COLO829 (cell line): ENCODE measurements around the gene AIM2.
A peak's percentile ranks its signal among the peaks of the same experiment; 100 is the strongest.
"Not testable (repeated sequence)": the region's sequence is repeated elsewhere in the genome, so short reads cannot be mapped to it uniquely, and the experiment has no call there.

Source experiments
- DNase-seq: peaks from one replicate; pipeline ENCODE4 v3.0.0; 2012; ENCODE audit warnings: low spot score

Gene AIM2

DNA sequence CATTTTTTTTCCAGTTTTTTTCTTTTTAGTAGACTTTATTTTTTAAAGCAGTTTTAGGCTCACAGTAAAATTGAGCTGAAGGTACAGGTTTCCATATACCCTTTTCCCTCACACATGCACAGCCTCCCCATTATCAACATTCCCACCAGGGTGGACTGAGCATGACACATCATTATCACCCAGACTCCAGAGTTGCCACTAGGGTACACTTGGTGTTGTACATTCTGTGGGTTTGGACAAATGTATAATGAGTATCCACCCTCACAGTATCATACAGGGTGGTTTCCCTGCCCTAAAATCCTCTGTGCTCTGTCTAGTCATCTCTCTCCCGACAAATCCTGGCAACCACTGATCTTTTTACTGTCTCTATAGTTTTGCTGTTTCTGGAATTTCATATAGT, 3.0 kb upstream of the AIM2 start:
- DNase-seq: no peak

DNA sequence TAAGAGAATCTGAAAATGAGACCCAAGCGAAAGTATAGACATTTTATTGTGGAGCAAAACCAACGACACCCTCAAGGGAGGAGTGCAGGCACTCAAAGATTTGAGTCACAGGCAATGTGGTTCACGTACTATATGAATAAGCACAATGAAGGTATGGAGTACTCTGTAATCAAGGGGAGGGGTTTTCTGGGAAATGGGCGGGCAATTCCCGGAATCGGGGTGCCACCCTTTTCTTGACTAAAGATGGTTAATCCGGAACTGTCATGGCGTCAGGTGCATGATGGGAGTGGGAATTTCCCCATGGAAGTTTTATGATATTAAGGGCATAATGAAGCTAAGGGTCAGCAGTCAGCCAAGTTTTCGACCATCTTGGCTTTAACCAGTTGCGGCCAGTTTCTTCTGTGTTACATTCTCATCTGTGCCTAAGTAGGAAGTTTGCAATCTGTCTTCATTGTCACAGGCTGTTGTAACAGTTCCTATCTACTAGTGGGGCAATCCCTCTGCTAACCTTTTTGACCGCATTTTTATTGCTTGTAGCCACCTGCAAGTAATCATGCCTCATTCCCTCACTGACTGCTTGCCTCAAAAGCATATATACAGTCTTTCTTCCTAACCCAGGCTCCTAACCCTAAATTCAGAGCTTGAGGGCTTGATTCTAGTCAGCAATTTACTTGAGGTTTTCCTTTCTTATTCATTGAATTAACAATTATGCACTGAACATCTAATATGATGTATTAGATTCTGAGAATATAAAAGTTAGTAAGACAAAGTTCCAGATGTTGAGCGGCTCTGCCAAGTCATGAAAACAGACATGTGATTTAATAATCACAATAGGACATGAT, 775 bp upstream of the AIM2 start:
- DNase-seq: peak; percentile 79

DNA sequence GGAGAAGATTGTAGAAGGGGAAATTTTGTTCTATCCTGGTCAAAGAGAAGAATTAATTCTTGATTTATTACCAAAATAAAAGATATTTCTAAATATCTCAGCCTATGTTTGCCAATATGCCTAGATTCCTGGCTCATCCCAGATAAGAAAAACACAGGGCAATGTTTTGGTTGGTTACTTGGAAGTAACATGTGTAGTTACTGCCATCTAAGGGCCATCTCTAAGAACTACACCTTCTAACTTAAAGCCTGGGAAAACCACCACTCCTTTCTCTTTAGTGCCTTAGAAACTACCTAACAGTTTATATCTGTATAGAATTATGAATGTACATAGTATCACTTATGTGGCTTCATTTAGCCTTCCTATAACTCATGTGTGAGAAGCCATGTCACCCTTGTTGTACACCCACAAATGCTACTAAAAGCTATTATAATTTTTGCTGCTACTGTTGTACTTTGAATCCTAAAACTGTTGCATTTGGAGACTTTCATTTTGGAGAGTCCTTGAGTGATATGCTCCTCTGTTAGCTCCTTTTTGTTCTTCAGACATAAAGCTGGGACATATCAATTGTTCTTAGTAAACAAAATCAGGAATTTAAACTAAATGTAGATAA, 4.5 kb downstream of the AIM2 start:
- DNase-seq: peak; percentile 83

DNA sequence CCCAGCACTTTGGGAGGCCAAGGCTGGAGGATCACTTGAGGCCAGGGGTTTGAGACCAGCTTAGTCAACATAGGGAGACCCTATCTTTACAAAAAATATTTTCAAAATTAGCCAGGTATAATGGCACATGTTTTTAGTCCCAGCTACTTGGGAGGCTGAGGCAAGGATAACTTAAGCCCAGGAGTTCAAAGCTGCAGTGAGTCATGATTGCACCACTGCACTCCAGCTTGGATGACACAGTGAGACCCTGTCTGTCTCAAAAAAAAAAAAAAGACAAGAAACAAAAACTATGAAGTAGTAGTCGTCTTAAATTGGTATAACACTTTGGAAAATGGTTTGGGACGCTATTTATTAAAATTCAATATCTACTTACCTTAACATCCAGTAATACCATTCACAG, 7.7 kb downstream of the AIM2 start:
- DNase-seq: no peak

DNA sequence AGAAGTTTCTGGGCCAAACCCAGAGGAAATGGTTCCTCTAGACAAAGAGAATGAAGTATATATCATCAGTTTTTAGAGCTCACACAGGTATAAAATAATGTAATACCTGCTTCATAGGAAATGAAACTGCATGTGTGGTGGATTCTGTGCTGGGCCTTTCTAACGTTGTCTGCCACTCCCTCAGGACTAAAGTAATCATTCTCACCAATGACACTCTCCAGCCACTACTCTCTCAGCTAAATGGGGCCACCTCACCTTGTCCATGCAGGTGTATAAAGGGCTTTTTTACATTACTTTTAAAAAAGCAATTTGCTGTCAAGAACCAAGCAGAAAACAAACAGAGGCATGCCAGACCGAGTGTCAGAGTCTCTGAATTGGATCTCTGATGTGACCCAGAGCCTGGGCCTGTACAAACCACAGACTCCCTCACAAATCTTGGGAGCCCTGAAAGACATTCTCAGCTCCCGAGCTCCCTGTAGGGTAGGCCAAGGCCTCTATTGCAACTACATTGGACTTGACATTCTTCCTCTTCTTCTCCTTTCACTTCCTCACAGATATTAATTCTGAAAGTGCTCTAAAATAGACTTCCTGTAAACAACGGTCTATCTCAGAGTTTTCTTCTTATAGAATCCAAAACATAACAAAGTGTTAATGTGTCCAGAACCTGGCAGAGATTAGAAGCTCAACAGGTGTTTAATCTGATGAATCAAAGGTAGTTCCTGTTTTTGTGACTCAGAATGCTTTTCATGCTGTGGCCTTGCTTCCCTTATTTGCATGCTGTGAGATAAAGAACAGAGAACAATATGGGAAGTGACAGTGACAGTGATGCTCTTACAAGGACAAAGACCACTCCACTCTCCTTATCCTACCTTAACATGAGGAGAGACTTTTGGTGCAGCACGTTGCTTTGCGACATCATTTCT, 8.6 kb downstream of the AIM2 start:
- DNase-seq: no peak

DNA sequence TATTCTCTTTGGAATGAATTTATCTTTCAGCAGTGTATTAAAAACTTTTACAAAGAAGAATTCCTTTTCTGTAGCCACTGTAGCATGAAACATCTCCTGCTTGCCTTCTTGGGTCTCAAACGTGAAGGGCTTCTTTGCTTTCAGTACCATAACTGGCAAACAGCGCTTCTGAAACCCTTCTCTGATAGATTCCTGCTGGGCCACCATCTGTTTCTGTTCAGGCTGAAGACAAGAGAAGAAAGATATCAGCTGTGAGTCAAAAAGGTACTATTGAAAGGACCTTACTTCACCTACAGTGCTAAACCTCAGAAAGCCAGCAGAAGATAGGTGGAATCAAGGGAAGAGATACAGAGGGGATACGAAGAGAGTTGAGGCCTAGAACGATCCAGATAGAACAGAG, 10.5 kb downstream of the AIM2 start:
- no peak for DNase-seq

DNA sequence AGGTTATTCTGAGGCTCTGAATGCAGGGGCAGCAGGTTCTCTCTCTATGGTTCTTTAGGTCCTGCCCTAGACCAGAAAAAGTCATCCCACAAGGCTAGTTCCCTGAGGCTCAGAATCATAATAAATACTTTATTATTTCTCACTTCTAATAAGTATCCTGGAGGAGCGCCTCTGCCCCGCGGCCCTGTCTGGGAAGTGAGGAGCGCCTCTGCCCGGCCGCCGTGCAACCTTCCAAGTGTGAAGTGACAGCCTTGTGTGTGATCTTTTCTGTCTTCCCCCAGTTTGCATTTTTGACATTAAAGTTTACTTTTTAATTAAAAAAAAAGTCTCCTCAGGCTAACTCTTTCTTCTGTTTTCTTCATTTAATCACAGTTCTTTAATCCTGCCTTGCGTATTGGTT, 11.5 kb downstream of the AIM2 start:
- no peak for DNase-seq

DNA sequence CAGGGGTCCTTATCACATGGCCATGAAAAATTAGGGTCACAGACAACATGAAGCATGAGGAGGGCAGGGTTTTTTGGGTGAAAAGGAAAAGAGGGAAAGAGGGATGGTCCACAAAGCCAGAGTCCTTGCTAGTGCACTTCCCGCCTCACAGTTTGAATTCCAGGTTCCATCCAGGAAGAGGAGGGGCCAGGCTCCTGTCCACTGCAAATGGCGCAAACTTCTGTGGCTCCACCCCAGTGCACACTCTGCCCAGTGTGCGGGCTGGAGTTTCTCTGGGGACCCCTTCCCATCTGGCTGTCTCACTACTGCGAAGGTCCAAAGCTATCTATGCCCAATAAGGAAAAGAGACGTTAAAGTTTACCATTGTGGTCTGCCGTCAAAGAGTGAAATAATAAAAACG, 17.8 kb downstream of the AIM2 start:
- no peak for DNase-seq

DNA sequence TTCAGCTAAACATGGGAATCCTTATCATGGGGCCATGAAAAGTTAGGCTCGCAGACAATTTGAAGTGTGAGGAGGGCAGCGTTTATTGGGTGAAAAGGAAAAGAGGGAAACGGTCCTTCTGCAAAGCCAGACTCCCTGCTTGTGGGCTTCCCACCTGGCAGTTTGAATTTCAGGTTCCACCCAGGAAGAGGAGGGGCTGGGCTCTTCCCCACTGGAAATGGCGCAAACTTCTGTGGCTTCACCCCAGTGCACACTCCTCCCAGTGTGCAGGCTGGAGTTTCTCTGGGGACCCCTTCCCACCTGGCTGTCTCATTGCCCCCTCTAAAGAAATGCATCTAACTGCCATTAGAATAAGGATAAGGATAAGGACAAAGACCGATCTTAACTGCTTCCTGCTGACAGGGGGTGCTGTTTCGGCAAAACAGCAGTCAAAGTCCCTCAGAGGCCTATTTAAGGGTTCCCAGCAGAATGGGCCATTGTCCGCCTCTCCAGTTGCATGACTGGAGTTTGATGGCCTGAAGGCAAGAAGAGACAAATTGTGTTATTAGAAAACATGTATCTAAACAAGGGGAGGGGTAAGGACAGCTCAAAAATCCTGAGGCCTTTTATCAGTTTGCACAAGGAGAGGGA, 20.4 kb downstream of the AIM2 start:
- DNase-seq: peak; percentile 83

DNA sequence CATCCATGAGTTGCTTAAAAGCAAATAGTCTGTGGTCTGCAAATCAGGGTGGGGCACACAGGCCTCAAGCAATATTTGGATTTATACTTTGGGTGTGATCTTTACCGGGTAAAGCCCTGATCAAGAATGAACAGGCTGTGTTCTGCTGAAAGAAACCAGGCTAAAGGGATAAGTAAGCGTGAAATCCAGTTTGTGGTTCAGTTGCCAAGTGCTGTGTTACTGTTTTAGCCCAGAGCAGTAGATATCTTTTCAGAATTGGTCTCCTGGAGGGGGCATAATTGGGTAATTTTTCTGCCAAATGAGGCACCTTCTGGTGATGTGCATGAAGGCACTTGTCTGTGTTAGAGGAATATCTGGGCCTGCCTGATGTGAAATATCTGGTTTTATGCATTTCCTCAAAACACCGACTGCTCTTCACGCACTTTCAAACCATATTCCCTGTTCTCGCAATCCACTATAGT, 21.4 kb downstream of the AIM2 start:
- no peak for DNase-seq

DNA sequence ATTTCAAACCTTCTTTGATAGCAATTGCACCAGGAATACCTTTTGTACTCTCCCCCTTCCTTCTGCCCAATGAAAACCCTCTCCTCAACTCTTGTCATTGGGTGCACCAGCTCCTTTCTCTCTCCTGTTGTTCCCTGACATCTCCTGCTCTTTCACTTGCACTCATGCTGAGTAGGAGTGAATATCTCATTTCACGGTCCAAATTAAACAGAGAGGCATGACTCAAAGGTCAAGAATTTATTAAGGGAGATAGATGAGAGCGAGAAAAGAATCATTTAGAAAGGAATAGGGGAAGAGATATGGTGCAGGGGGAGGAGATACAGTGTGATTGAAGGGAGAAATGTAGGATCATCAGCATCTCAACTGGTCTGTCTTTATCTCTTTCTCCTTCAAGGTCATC, 22.1 kb downstream of the AIM2 start:
- DNase-seq: peak; percentile 59

DNA sequence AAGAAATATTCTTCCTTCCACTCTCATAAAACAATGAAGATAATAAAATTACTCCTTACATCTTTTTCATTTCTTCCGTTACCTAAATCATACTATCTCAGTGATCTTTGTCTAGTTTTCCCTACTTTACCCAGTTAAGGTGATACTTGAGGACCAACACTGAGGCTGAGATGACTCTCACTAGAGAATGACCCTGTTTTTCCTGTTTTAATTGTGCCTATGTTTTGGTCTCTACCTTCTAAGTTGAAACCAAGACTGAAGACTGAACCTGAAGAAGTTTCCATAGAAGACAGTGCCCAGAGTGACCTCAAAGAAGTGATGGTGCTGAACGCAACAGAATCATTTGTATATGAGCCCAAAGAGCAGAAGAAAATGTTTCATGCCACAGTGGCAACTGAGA, 25.1 kb downstream of the AIM2 start:
- DNase-seq: no peak

DNA sequence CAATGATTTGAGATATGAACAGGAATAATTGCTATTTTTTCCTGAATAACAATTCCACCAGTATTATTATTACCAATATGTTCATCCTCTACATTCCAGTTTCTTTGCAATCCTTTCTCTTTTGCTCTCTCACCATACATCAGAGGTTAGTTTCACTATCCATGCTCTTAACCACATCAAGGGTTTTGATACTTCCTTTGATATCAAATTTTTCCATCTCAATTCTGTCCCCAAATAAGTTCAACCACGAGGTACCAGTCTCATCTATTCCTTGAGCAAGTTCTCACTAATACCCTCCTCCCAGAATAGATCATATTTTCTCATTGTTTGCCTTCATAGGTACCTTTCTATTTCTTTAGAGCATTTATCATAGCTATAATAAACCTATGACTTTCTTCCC, 30.1 kb downstream of the AIM2 start:
- not testable (repeated sequence) for DNase-seq

DNA sequence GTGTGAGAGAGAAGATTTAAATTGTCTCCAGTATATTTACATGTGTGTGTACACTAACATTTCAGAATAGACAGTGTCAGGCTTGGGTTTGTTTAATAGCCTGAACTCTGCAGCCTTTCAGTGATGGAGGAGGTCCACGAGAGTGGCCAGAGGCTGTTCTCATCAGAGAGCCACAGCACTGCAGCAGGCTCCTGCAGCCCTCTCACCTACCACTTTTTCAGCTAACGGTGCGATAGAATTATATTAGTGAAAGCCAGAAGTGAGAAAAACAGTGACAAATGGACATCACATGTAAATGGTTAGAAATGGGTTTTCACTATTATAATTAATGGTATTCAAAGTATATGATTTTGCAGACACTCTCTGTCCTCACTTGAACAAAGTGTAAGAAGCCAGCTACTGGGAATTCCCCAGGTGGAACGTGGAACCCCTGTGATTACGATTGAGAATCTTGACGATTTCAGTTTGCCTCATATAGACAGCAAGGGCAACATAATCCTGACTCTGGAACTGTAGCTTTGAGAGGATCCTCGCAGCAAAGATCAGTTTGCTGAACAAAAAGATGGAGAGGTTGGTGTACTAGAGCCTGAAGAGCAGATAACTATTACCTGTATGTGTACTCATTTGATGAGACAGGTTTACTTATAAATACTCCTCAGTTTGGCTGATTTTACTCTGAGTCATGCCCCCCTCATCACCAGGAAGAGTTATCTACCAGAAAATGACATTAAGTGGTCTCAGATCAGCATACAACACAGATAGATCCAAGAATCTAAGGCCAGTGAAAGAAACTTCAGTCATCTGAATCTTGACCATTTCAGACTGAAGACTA, 35.5 kb downstream of the AIM2 start:
- no peak for DNase-seq

DNA sequence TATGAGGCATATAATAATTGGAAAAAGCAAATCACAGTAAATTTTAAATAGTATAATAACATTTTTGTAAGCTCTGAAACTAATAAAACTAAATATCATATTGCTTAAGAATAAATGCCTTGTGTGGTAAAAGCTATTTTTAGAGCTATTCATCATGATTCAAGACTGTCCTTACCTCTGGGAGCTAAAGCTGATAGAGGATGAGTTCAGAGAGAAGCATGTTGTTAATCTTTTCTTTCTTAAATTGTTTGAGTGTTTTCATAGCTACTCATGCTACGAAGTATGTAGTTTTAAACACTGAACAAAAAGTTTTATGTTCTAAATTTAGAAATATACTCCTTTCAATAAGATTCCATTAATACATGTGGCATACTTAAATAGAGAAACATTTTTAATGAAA, 36.4 kb downstream of the AIM2 start:
- DNase-seq: peak; percentile 66

DNA sequence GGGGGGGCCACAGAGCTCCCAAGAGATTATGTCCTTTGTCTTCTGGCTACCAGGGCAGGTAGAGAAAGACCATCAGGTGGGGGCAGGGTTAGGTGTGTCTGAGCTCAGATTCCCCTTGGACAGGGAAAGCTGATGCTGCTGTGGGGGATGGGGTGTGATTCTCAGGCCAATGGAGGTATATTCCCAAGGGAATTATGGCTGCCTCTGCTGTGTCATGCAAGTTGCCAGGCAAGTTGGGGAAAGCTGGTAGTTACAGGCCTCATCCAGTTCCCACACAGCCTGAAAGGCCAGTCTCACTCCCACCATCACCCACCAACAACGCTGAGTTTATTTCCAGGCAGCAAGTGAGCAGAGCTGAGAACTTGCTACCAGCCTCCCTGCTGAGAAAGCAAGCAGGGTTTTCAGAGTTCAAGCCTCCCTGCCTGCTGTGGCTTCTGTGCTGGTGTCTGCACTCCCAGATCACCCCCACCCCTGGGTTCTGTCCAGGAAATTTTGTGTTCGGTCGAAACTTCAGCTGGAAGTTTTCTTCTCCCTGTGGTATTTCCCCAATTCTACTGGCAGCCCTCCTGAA, 45.6 kb downstream of the AIM2 start:
- no peak for DNase-seq

DNA sequence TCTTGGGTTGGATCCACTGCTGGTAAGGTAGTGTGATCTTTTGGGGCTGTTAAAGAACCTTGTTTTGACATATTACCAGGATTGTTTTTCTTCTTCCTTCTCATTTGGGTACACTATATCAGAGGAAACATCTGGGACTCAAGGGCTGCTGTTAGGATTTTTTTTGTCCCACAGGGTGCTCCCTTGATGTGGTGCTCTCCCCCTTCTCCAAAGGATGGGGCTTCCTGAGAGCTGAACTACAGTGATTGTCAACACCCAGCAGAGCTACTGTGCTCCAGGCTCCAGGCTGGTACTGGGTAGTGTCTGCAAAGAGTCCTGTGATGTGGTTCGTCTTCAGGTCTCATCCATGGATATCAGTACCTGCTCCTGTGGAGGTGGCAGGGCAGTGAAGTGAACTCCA, 46.3 kb downstream of the AIM2 start:
- no peak for DNase-seq

DNA sequence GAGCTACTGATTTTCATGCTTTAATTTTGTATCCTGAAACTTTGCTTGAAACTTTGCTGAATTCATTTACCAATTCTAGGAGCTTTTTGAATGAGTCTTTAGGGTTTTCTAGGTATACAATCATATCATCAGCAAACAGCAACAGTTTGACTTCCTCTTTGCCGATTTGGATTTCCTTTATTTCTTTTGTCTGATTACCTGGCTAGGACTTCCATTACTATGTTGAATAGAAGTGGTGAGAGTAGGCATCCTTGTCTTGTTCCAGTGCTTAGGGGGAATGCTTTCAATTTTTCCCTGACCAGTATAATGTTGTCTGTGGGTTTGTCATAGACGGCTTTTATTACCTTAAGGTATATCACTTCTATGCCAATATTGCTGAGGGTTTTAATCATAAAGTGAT, 49.7 kb downstream of the AIM2 start:
- not testable (repeated sequence) for DNase-seq

DNA sequence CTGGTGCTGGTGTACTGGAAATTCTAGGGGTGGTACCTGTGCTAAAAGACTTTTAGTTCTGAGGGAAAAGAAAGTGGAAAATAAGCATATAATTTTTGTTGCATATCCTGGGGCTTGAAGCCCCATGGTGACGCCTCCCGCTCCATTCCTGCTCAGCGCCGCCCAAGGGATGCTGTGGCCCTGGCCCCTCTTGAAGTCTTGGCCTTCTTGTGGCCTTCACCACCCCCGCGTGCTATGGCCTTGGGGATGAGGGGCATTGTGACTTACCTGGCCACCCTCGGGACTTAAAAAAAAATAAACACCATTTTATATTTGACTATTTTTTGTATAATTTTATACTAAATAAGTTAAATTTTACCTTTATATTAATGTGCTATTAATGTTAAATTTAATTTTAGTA, 51.5 kb downstream of the AIM2 start:
- DNase-seq: no peak

DNA sequence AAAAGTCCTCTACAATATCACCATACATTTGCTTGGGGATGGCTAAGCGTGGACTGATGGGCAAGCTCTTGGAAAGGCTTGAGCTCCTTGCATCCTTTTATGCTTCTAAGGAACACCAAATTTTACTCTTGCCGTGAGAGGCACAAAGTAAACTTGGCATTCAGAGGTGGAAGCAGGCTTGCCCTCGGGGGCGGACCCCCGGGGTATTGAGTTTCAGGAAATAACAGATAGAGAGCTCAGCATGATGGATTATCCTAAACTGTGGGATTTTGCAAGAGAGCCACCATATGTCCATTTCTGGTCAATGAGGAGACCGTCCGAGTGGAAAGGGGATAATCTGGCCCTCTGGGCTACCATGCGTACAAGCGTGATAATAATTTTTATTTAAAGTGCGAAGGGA, 52.8 kb downstream of the AIM2 start:
- DNase-seq: no peak

DNA sequence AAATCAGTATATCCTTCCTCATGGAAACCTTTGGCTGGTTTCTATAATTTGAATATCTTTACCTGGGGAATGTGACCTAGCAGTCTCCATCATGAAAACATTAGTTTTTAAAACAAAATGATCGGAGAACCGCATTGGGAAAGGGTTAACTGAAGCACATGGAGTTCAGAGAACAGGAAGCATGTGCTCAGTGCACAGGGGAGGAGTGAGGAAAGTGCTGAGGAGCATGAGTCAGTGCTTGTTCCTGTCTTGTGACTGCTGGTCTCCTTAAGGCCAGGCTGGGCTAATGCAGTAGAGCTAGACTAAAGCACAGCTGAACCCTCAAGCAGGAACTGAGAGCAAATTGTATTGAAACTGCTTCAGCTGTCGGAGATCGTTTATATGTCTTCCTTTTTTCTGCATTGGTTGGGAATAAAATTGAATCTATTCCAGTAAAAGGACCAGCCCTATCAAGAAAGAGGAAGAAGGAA, 61.1 kb downstream of the AIM2 start:
- DNase-seq: peak; percentile 91
